Nephron progenitor cell (in vitro differentiated cells): ENCODE data around the gene RERE.
"Not testable (repeated sequence)": the region's sequence is repeated elsewhere in the genome, so short reads cannot be mapped to it uniquely, and the experiment has no call there.

Experiments
- DNase-seq: peaks from one replicate; pipeline ENCODE4 v3.0.0; 2021
- H3K27ac Mint-ChIP-seq: 2 replicates; pipeline ENCODE4 v1.8.0; 2021; ENCODE audit warnings: mild to moderate bottlenecking, moderate library complexity, mixed read lengths
- H3K27me3 Mint-ChIP-seq: 2 replicates; pipeline ENCODE4 v1.8.0; 2021; ENCODE audit warnings: mild to moderate bottlenecking, low read depth, mixed read lengths; ENCODE audit not compliant: poor library complexity
- H3K36me3 Mint-ChIP-seq: 2 replicates; pipeline ENCODE4 v1.8.0; 2021; ENCODE audit warnings: low read depth, mixed read lengths
- H3K4me1 Mint-ChIP-seq: 2 replicates; pipeline ENCODE4 v1.8.0; 2021; ENCODE audit warnings: mixed read lengths
- H3K4me3 Mint-ChIP-seq: 2 replicates; pipeline ENCODE4 v1.8.0; 2021; ENCODE audit warnings: mild to moderate bottlenecking, moderate library complexity, mixed read lengths
- H3K9me3 Mint-ChIP-seq: 2 replicates; pipeline ENCODE4 v1.8.0; 2021; ENCODE audit warnings: mild to moderate bottlenecking, moderate library complexity, mixed read lengths
- TF ChIP-seq, protein P1 (sequence below): fragments of 200-600 bp; sonication (generic); IDR thresholded peaks from 2 replicates; pipeline ENCODE4 v1.5.0; 2021; ENCODE audit warnings: antibody characterized with exemption

RERE gene

GRCh38 chr1:8736927-8737326 is 80.5 kb downstream of the RERE start:
- H3K36me3 Mint-ChIP-seq = peaks cover 87% of the 10 kb centered on the region
- peak overlapping the region; percentile 19 for H3K27ac Mint-ChIP-seq
- H3K4me3 Mint-ChIP-seq = no peak overlapping the region
- H3K4me1 Mint-ChIP-seq = no peaks in the 10 kb centered on the region
- peaks cover 69% of the 10 kb centered on the region for H3K9me3 Mint-ChIP-seq
- TF ChIP-seq, protein P1, sequence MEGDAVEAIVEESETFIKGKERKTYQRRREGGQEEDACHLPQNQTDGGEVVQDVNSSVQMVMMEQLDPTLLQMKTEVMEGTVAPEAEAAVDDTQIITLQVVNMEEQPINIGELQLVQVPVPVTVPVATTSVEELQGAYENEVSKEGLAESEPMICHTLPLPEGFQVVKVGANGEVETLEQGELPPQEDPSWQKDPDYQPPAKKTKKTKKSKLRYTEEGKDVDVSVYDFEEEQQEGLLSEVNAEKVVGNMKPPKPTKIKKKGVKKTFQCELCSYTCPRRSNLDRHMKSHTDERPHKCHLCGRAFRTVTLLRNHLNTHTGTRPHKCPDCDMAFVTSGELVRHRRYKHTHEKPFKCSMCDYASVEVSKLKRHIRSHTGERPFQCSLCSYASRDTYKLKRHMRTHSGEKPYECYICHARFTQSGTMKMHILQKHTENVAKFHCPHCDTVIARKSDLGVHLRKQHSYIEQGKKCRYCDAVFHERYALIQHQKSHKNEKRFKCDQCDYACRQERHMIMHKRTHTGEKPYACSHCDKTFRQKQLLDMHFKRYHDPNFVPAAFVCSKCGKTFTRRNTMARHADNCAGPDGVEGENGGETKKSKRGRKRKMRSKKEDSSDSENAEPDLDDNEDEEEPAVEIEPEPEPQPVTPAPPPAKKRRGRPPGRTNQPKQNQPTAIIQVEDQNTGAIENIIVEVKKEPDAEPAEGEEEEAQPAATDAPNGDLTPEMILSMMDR = no peak
- no peak for DNase-seq
- peaks cover 3% of the 10 kb centered on the region for H3K27me3 Mint-ChIP-seq

DNA sequence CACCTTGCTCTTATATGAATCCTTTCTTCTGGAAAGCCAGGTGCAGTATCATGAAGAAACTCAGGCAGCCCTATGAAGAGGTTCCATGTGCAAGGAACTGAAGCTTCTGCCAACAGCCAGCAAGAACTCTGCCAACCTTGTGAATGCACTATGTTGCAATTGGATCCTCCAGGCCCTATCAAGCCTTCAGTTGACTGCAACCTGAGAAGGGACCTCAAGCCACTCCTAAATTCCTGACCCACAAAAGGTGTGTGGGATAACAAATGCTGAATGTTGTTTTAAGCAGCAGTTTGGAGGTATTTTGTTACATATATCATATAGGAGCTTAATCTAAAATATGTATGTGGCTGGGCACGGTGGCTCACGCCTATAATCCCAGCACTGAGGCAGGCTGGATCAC is 84.0 kb downstream of the RERE start:
- H3K4me3 Mint-ChIP-seq = no peak overlapping the region
- no peak for DNase-seq
- H3K36me3 Mint-ChIP-seq = peaks cover 74% of the 10 kb centered on the region
- H3K9me3 Mint-ChIP-seq = peaks cover 54% of the 10 kb centered on the region
- no peaks in the 10 kb centered on the region for H3K27me3 Mint-ChIP-seq
- H3K27ac Mint-ChIP-seq = no peak overlapping the region
- TF ChIP-seq, protein P1 = no peak
- no peaks in the 10 kb centered on the region for H3K4me1 Mint-ChIP-seq

DNA sequence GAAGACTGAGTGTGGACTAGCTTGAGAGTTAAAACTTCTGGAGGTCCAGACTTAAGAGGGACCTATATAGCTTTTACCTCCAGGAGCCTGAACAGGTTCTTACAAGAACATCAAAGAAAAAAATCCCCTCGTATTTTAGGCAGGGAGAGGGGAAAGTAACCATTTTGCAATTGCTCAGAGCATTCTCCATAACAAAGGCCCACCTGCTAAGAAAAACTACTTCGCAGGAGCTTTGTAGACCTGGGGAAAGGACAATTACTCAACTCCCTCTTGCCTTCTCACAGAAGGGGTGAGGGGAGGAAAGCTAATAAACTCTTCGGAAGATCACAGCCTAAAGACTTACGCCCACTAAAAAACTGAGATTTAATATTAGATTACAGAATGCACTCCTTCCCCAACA is 86.3 kb downstream of the RERE start:
- H3K9me3 Mint-ChIP-seq = peaks cover 32% of the 10 kb centered on the region
- no peak overlapping the region for H3K4me3 Mint-ChIP-seq
- TF ChIP-seq, protein P1 = no peak
- no peaks in the 10 kb centered on the region for H3K4me1 Mint-ChIP-seq
- peaks cover 62% of the 10 kb centered on the region for H3K36me3 Mint-ChIP-seq
- DNase-seq = no peak
- H3K27me3 Mint-ChIP-seq = no peaks in the 10 kb centered on the region
- H3K27ac Mint-ChIP-seq = no peak overlapping the region

GRCh38 chr1:8728464-8728863 is 89.0 kb downstream of the RERE start:
- Mint-ChIP-seq H3K27ac (no peak overlapping the region), H3K4me3 (no peak overlapping the region), H3K27me3 (no peaks in the 10 kb centered on the region), H3K36me3 (peaks cover 42% of the 10 kb centered on the region), H3K4me1 (peaks cover 8% of the 10 kb centered on the region), H3K9me3 (peaks cover 24% of the 10 kb centered on the region)
- DNase-seq = no peak
- TF ChIP-seq, protein P1 = no peak

DNA sequence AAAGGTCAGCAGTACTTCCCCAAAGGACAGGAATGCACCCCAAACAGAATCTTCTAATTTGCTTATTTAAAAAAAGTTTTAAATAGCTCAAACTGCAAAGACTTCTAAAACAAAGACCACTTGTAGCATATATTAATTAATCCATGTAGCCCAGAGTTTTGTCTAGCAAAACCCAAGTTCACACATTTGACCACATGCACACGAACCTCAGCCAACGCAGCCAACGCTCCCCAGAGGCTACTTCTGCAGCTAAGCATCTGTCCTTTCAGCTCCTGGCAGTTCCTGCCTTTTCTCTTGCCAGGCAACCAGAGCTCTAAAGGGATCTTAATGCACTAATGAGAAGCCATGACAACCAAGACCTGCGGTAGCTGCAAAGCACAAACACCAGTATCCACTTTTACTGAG is 89.6 kb downstream of the RERE start:
- no peaks in the 10 kb centered on the region for H3K27me3 Mint-ChIP-seq
- no peak for DNase-seq
- TF ChIP-seq, protein P1 = no peak
- peaks cover 21% of the 10 kb centered on the region for H3K9me3 Mint-ChIP-seq
- peaks cover 39% of the 10 kb centered on the region for H3K36me3 Mint-ChIP-seq
- no peak overlapping the region for H3K4me3 Mint-ChIP-seq
- H3K4me1 Mint-ChIP-seq = peaks cover 13% of the 10 kb centered on the region
- peak overlapping the region; percentile 71 for H3K27ac Mint-ChIP-seq

DNA sequence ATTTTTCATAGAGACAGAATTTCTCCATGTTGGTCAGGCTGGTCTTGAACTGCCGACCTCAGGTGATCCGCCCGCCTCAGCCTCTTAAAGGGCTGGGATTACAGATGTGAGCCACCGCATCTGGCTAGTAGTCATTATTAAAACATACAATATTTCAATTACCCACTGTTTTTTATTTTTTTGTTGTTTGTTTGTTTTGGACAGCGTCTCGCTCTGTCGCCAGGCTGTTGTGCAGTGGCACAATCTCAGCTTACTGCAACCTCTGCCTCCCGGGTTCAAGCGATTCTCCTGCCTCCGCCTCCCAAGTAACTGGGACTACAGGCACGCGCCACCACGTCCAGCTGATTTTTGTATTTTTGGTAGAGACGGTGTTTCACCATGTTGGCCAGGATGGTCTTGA is 90.1 kb downstream of the RERE start:
- H3K4me3 Mint-ChIP-seq, H3K27ac Mint-ChIP-seq, DNase-seq, H3K27me3 Mint-ChIP-seq: not testable (repeated sequence)
- peaks cover 36% of the 10 kb centered on the region for H3K36me3 Mint-ChIP-seq
- H3K9me3 Mint-ChIP-seq = peaks cover 18% of the 10 kb centered on the region
- H3K4me1 Mint-ChIP-seq = peaks cover 16% of the 10 kb centered on the region

DNA sequence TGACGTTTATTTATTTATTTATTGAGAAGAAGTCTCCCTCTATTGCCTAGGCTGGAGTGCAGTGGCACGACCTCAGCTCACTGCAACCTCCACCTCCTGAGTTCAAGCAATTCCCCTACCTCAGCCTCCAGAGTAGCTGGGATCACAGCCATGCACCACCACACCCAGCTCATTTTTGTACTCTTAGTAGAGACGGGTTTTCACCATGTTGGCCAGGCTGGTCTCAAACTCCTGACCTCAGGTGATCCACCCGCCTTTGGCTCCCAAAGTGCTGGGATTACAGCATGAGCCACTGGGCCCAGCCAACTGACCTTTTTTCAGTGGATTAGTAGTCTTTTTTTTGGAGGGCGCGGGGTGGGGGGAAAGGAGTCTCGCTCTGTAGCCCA is 90.6 kb downstream of the RERE start:
- Mint-ChIP-seq H3K9me3 (peaks cover 13% of the 10 kb centered on the region), H3K36me3 (peaks cover 36% of the 10 kb centered on the region), H3K27ac (peak overlapping the region; percentile 87), H3K4me1 (peaks cover 21% of the 10 kb centered on the region)
- H3K4me3 Mint-ChIP-seq, DNase-seq, H3K27me3 Mint-ChIP-seq: not testable (repeated sequence)
